ENCODE measurements around the gene DDN.

DDN gene

GRCh38 chr12:49026101-49026500 is 26.9 kb upstream of the DDN start:
- H3K9me3 ChIP-seq (ENCODE audit: control insufficient read depth, insufficient read depth, low read length), result no peaks in the 10 kb centered on the region
- no peaks in the 10 kb centered on the region for H3K4me1 ChIP-seq (ENCODE audit: insufficient read depth, low read length)
- peaks cover 44% of the 10 kb centered on the region for H3K36me3 ChIP-seq (ENCODE audit: insufficient read depth, low read length)
- no peak overlapping the region for H3K9ac ChIP-seq (ENCODE audit: low read depth, low read length)

GRCh38 chr12:49025463-49025862 is 26.3 kb upstream of the DDN start:
- H3K36me3 ChIP-seq (ENCODE audit: insufficient read depth, low read length), result peaks cover 44% of the 10 kb centered on the region
- H3K4me1 ChIP-seq (ENCODE audit: insufficient read depth, low read length), result no peaks in the 10 kb centered on the region
- H3K9ac ChIP-seq (ENCODE audit: low read depth, low read length), result no peak overlapping the region
- H3K9me3 ChIP-seq (ENCODE audit: control insufficient read depth, insufficient read depth, low read length), result no peaks in the 10 kb centered on the region

- H3K4me1 ChIP-seq (ENCODE audit: insufficient read depth, low read length), result no peaks in the 10 kb centered on the region; the same call in 1 of the 2 replicates
- peaks cover 40% of the 10 kb centered on the region for H3K36me3 ChIP-seq (ENCODE audit: insufficient read depth, low read length)
- no peaks in the 10 kb centered on the region for H3K9me3 ChIP-seq (ENCODE audit: control insufficient read depth, insufficient read depth, low read length)
- H3K9ac ChIP-seq (ENCODE audit: low read depth, low read length), result no peak overlapping the region
Measured at GRCh38 chr12:49024543-49024942, 25.4 kb upstream of the DDN start.

GRCh38 chr12:49023812-49024211 is 24.6 kb upstream of the DDN start:
- Histone ChIP-seq H3K4me1 (ENCODE audit: insufficient read depth, low read length) (no peaks in the 10 kb centered on the region; the same call in 1 of the 2 replicates), H3K36me3 (ENCODE audit: insufficient read depth, low read length) (peaks cover 36% of the 10 kb centered on the region), H3K9ac (ENCODE audit: low read depth, low read length) (no peak overlapping the region), H3K9me3 (ENCODE audit: control insufficient read depth, insufficient read depth, low read length) (no peaks in the 10 kb centered on the region)

- Histone ChIP-seq H3K9me3 (ENCODE audit: control insufficient read depth, insufficient read depth, low read length) (no peaks in the 10 kb centered on the region), H3K4me1 (ENCODE audit: insufficient read depth, low read length) (no peaks in the 10 kb centered on the region; the same call in 1 of the 2 replicates), H3K36me3 (ENCODE audit: insufficient read depth, low read length) (peaks cover 25% of the 10 kb centered on the region), H3K9ac (ENCODE audit: low read depth, low read length) (no peak overlapping the region)
Measured at GRCh38 chr12:49022558-49023178, 23.5 kb upstream of the DDN start.

GRCh38 chr12:49021292-49021915 is 22.2 kb upstream of the DDN start:
- Histone ChIP-seq H3K9me3 (ENCODE audit: control insufficient read depth, insufficient read depth, low read length) (no peaks in the 10 kb centered on the region), H3K4me1 (ENCODE audit: insufficient read depth, low read length) (no peaks in the 10 kb centered on the region; the same call in 1 of the 2 replicates), H3K36me3 (ENCODE audit: insufficient read depth, low read length) (peaks cover 24% of the 10 kb centered on the region), H3K9ac (ENCODE audit: low read depth, low read length) (no peak overlapping the region)

- H3K36me3 ChIP-seq (ENCODE audit: insufficient read depth, low read length), result peaks cover 21% of the 10 kb centered on the region
- H3K9me3 ChIP-seq (ENCODE audit: control insufficient read depth, insufficient read depth, low read length), result no peaks in the 10 kb centered on the region
- no peak overlapping the region for H3K9ac ChIP-seq (ENCODE audit: low read depth, low read length)
- H3K4me1 ChIP-seq (ENCODE audit: insufficient read depth, low read length), result no peaks in the 10 kb centered on the region; the same call in 1 of the 2 replicates
Measured at GRCh38 chr12:49020441-49020840, 21.3 kb upstream of the DDN start.

- Histone ChIP-seq H3K36me3 (ENCODE audit: insufficient read depth, low read length) (peaks cover 16% of the 10 kb centered on the region), H3K9me3 (ENCODE audit: control insufficient read depth, insufficient read depth, low read length) (no peaks in the 10 kb centered on the region), H3K9ac (ENCODE audit: low read depth, low read length) (peak overlapping the region; percentile 92), H3K4me1 (ENCODE audit: insufficient read depth, low read length) (no peaks in the 10 kb centered on the region; the same call in 1 of the 2 replicates)
Measured at GRCh38 chr12:49019443-49020324, 20.5 kb upstream of the DDN start.

- H3K36me3 ChIP-seq (ENCODE audit: insufficient read depth, low read length), result peaks cover 10% of the 10 kb centered on the region; the same call in 1 of the 2 replicates
- H3K4me1 ChIP-seq (ENCODE audit: insufficient read depth, low read length), result no peaks in the 10 kb centered on the region; the same call in 1 of the 2 replicates
- H3K9me3 ChIP-seq (ENCODE audit: control insufficient read depth, insufficient read depth, low read length), result no peaks in the 10 kb centered on the region
- H3K9ac ChIP-seq (ENCODE audit: low read depth, low read length), result peak overlapping the region; percentile 92
Measured at GRCh38 chr12:49019120-49019430, 19.9 kb upstream of the DDN start.

GRCh38 chr12:49018261-49019119 is 19.3 kb upstream of the DDN start, which contains the start of gene PRKAG1:
Gene PRKAG1 (minus strand): TSS chr12:49018776. CDS start chr12:49018740, 36 bp downstream.
- no peaks in the 10 kb centered on the region for H3K9me3 ChIP-seq (ENCODE audit: control insufficient read depth, insufficient read depth, low read length)
- peaks cover 7% of the 10 kb centered on the region; the same call in 1 of the 2 replicates for H3K36me3 ChIP-seq (ENCODE audit: insufficient read depth, low read length)
- no peaks in the 10 kb centered on the region; the same call in 1 of the 2 replicates for H3K4me1 ChIP-seq (ENCODE audit: insufficient read depth, low read length)
- peak within 1 kb of the TSS; percentile 92 for H3K9ac ChIP-seq (ENCODE audit: low read depth, low read length)

- Histone ChIP-seq H3K9ac (ENCODE audit: low read depth, low read length) (peak overlapping the region; percentile 92), H3K9me3 (ENCODE audit: control insufficient read depth, insufficient read depth, low read length) (no peaks in the 10 kb centered on the region), H3K36me3 (ENCODE audit: insufficient read depth, low read length) (peaks cover under 1% of the 10 kb centered on the region; the same call in 1 of the 2 replicates), H3K4me1 (ENCODE audit: insufficient read depth, low read length) (no peaks in the 10 kb centered on the region; the same call in 1 of the 2 replicates)
Measured at GRCh38 chr12:49017891-49018260, 18.7 kb upstream of the DDN start.

GRCh38 chr12:49015196-49015595 is 16.0 kb upstream of the DDN start:
- Histone ChIP-seq H3K36me3 (ENCODE audit: insufficient read depth, low read length) (no peaks in the 10 kb centered on the region), H3K9ac (ENCODE audit: low read depth, low read length) (no peak overlapping the region), H3K4me1 (ENCODE audit: insufficient read depth, low read length) (no peaks in the 10 kb centered on the region; the same call in 1 of the 2 replicates), H3K9me3 (ENCODE audit: control insufficient read depth, insufficient read depth, low read length) (no peaks in the 10 kb centered on the region)

- no peaks in the 10 kb centered on the region for H3K9me3 ChIP-seq (ENCODE audit: control insufficient read depth, insufficient read depth, low read length)
- H3K4me1 ChIP-seq (ENCODE audit: insufficient read depth, low read length), result no peaks in the 10 kb centered on the region; the same call in 1 of the 2 replicates
- no peak overlapping the region for H3K9ac ChIP-seq (ENCODE audit: low read depth, low read length)
- H3K36me3 ChIP-seq (ENCODE audit: insufficient read depth, low read length), result no peaks in the 10 kb centered on the region
Measured at GRCh38 chr12:49014547-49014946, 15.4 kb upstream of the DDN start.

- H3K9ac ChIP-seq (ENCODE audit: low read depth, low read length), result no peak overlapping the region
- no peaks in the 10 kb centered on the region for H3K4me1 ChIP-seq (ENCODE audit: insufficient read depth, low read length)
- no peaks in the 10 kb centered on the region for H3K9me3 ChIP-seq (ENCODE audit: control insufficient read depth, insufficient read depth, low read length)
- H3K36me3 ChIP-seq (ENCODE audit: insufficient read depth, low read length), result no peaks in the 10 kb centered on the region
Measured at GRCh38 chr12:49013428-49013827, 14.3 kb upstream of the DDN start.

Data from ES-I3 (cell line).